Peyer's patch (tissue), 4 donors: ENCODE results near the gene IGF1R. TPM values are rescaled to one million over a fixed set of nuclear protein-coding genes. Genes with fewer than 3 reads are reported as not detected.

Source experiments
- DNase-seq, 3 donors: peaks; one replicate each; pipeline ENCODE4 v3.0.0-alpha.2; 2017 to 2019
- H3K27ac ChIP-seq, 4 donors: fragments of 200-600 bp; sonication (generic); one replicate each; pipeline ENCODE4 v1.5.1; 2016 to 2019
- H3K27me3 ChIP-seq, 2 donors: fragments of 200-600 bp; sonication (generic); one replicate each; pipeline ENCODE4 v1.5.1; 2019
- H3K36me3 ChIP-seq, 3 donors: fragments of 200-600 bp; sonication (generic); one replicate each; pipeline ENCODE4 v1.5.1; 2016 to 2019
- H3K4me1 ChIP-seq, 4 donors: fragments of 200-600 bp; sonication (generic); one replicate each; pipeline ENCODE4 v1.5.1; 2016 to 2019
- H3K4me3 ChIP-seq, 4 donors: fragments of 200-600 bp; sonication (generic); 1 replicate in 3 of 4; 2 replicates in 1 of 4; pipeline ENCODE4 v1.5.1; 2016 to 2019; ENCODE audit warnings: mild to moderate bottlenecking in 1 of 4
- H3K9me3 ChIP-seq, 4 donors: fragments of 200-600 bp; sonication (generic); one replicate each; pipeline ENCODE4 v1.5.1; 2016 to 2019; ENCODE audit warnings: mild to moderate bottlenecking in 1 of 4
- CTCF ChIP-seq, 6 experiments: fragments of 450-650 bp in 4 of 6; fragments of 200-600 bp in 2 of 6; sonication (generic) in 1 of 6; IDR thresholded peaks; one replicate each; pipeline ENCODE4 v1.5.1; 2017 to 2019; ENCODE audit warnings: antibody characterized with exemption in 6 of 6, mild to moderate bottlenecking in 3 of 6, moderate library complexity in 1 of 6
- POLR2A ChIP-seq, 2 donors: fragments of 450-650 bp; IDR thresholded peaks; one replicate each; pipeline ENCODE4 v1.5.1; 2017; ENCODE audit warnings: antibody characterized with exemption in 2 of 2, mild to moderate bottlenecking in 2 of 2, moderate library complexity in 2 of 2
- total RNA-seq, 4 donors: library from RNA; depleted of rRNA; stranded (reverse); fragments of >200 nt; gene quantifications; one replicate each; pipeline ENCODE4 v1.1.0, GENCODE V29; 2016

IGF1R gene
- total RNA-seq, 4 donors from 2014 or later: 29.6 to 176 (median 88.1) TPM

- Histone ChIP-seq H3K9me3 (no peaks in the 10 kb centered on the region), H3K27me3 (no peaks in the 10 kb centered on the region), H3K27ac (no peak overlapping the region), H3K4me1 (peaks cover 0 to 23% (median 0%) of the 10 kb centered on the region in 4 donors), H3K36me3 (no peaks in the 10 kb centered on the region), H3K4me3 (no peak overlapping the region)
- TF ChIP-seq CTCF (IDR thresholded peaks at IDR 0.05) (no peak), POLR2A (IDR thresholded peaks at IDR 0.05) (no peak)
- DNase-seq: no peak
These were observed 87.0 kb downstream of the IGF1R start for GRCh38 chr15:98735304-98735703.

- Histone ChIP-seq H3K4me3 (no peak overlapping the region), H3K36me3 (no peaks in the 10 kb centered on the region), H3K4me1 (peaks cover 0 to 23% (median 0%) of the 10 kb centered on the region in 4 donors), H3K9me3 (no peaks in the 10 kb centered on the region), H3K27me3 (no peaks in the 10 kb centered on the region), H3K27ac (no peak overlapping the region)
- DNase-seq: no peak
- TF ChIP-seq CTCF (IDR thresholded peaks at IDR 0.05): no peak
- TF ChIP-seq POLR2A (IDR thresholded peaks at IDR 0.05): no peak
These were observed 87.7 kb downstream of the IGF1R start for GRCh38 chr15:98735895-98736617.

- peaks cover 0 to 23% (median 0%) of the 10 kb centered on the region in 4 donors for H3K4me1 ChIP-seq
- no peak for DNase-seq
- no peaks in the 10 kb centered on the region for H3K36me3 ChIP-seq
- H3K27ac ChIP-seq: no peak overlapping the region
- no peak overlapping the region for H3K4me3 ChIP-seq
- TF ChIP-seq CTCF (IDR thresholded peaks at IDR 0.05) (no peak), POLR2A (IDR thresholded peaks at IDR 0.05) (no peak)
- H3K27me3 ChIP-seq: no peaks in the 10 kb centered on the region
- no peaks in the 10 kb centered on the region for H3K9me3 ChIP-seq
These were observed 88.8 kb downstream of the IGF1R start for GRCh38 chr15:98737159-98737558.

GRCh38 chr15:98737721-98738120 lies 89.4 kb downstream of the IGF1R start:
- Histone ChIP-seq H3K9me3 (no peaks in the 10 kb centered on the region), H3K27ac (no peak overlapping the region), H3K4me1 (peaks cover 0 to 23% (median 0%) of the 10 kb centered on the region in 4 donors), H3K36me3 (no peaks in the 10 kb centered on the region), H3K27me3 (no peaks in the 10 kb centered on the region), H3K4me3 (no peak overlapping the region)
- no peak for TF ChIP-seq POLR2A (IDR thresholded peaks at IDR 0.05)
- no peak for TF ChIP-seq CTCF (IDR thresholded peaks at IDR 0.05)
- DNase-seq: no peak

- Histone ChIP-seq H3K4me1 (peaks cover 0 to 23% (median 0%) of the 10 kb centered on the region in 4 donors), H3K36me3 (no peaks in the 10 kb centered on the region), H3K27ac (no peak overlapping the region), H3K9me3 (no peaks in the 10 kb centered on the region), H3K27me3 (no peaks in the 10 kb centered on the region), H3K4me3 (no peak overlapping the region)
- TF ChIP-seq POLR2A (IDR thresholded peaks at IDR 0.05): no peak
- DNase-seq: no peak
These were observed 90.5 kb downstream of the IGF1R start for GRCh38 chr15:98738689-98739401.

- Histone ChIP-seq H3K9me3 (no peaks in the 10 kb centered on the region), H3K36me3 (no peaks in the 10 kb centered on the region), H3K27ac (no peak overlapping the region), H3K4me3 (no peak overlapping the region), H3K27me3 (no peaks in the 10 kb centered on the region), H3K4me1 (peaks cover 0 to 23% (median 4%) of the 10 kb centered on the region in 4 donors)
- DNase-seq: no peak
- no peak for TF ChIP-seq POLR2A (IDR thresholded peaks at IDR 0.05)
- no peak for TF ChIP-seq CTCF (IDR thresholded peaks at IDR 0.05)
These were observed 92.0 kb downstream of the IGF1R start for GRCh38 chr15:98740295-98740694.
